ENCODE data around the gene DGKI.

The DGKI gene

GRCh38 chr7:137585591-137585990 is 261.2 kb downstream of the DGKI start:
- DNase-seq = no peak

GRCh38 chr7:137583172-137583571 is 263.6 kb downstream of the DGKI start:
- DNase-seq = no peak

GRCh38 chr7:137579913-137580640 is 266.7 kb downstream of the DGKI start:
- no peak for DNase-seq

GRCh38 chr7:137578541-137578940 is 268.2 kb downstream of the DGKI start:
- no peak for DNase-seq

- no peak for DNase-seq
Observed at GRCh38 chr7:137577184-137577583, 269.6 kb downstream of the DGKI start.

- DNase-seq = no peak
Observed at GRCh38 chr7:137576481-137576880, 270.3 kb downstream of the DGKI start.

GRCh38 chr7:137574812-137575211 is 272.0 kb downstream of the DGKI start:
- DNase-seq = no peak

GRCh38 chr7:137572056-137572784 is 274.6 kb downstream of the DGKI start:
- no peak for DNase-seq

GRCh38 chr7:137564677-137565076 is 282.1 kb downstream of the DGKI start:
- DNase-seq = no peak

GRCh38 chr7:137563981-137564380 is 282.8 kb downstream of the DGKI start:
- DNase-seq = no peak

GRCh38 chr7:137547485-137547884 is 299.3 kb downstream of the DGKI start:
- no peak for DNase-seq

- DNase-seq = no peak
Observed at GRCh38 chr7:137546671-137547070, 300.1 kb downstream of the DGKI start.

- DNase-seq = no peak
Observed at GRCh38 chr7:137546009-137546408, 300.8 kb downstream of the DGKI start.

- DNase-seq = no peak
Observed at GRCh38 chr7:137545059-137545716, 301.6 kb downstream of the DGKI start.

- DNase-seq = no peak
Observed at GRCh38 chr7:137544453-137545058, 302.2 kb downstream of the DGKI start.

GRCh38 chr7:137539111-137539715 is 307.6 kb downstream of the DGKI start:
- DNase-seq = no peak

- DNase-seq = no peak
Observed at GRCh38 chr7:137538361-137538762, 308.4 kb downstream of the DGKI start.

- DNase-seq = no peak
Observed at GRCh38 chr7:137535579-137535978, 311.2 kb downstream of the DGKI start.

GRCh38 chr7:137531671-137532070 is 315.1 kb downstream of the DGKI start:
- no peak for DNase-seq

- DNase-seq = no peak
Observed at GRCh38 chr7:137527634-137528033, 319.1 kb downstream of the DGKI start.

GRCh38 chr7:137523171-137523570 is 323.6 kb downstream of the DGKI start:
- DNase-seq = no peak

GRCh38 chr7:137521451-137521850 is 325.3 kb downstream of the DGKI start:
- no peak for DNase-seq

GRCh38 chr7:137519947-137520346 is 326.8 kb downstream of the DGKI start:
- no peak for DNase-seq
